Activated CD4-positive, alpha-beta T cell treated with anti-CD3 and anti-CD28 coated beads, Interleukin-10, Interleukin-2, amounts not matched to agents 100 ng/mL and 50 ng/mL, durations not matched to agents 16 hours and 8 hours (primary cell): ENCODE measurements around the gene GOLGB1.
"Not testable (repeated sequence)": the region's sequence is repeated elsewhere in the genome, so short reads cannot be mapped to it uniquely, and the experiment has no call there.

Experiments used
- DNase-seq: peaks from one replicate; pipeline ENCODE4 v3.0.0-alpha.2; 2020

The GOLGB1 gene

DNA sequence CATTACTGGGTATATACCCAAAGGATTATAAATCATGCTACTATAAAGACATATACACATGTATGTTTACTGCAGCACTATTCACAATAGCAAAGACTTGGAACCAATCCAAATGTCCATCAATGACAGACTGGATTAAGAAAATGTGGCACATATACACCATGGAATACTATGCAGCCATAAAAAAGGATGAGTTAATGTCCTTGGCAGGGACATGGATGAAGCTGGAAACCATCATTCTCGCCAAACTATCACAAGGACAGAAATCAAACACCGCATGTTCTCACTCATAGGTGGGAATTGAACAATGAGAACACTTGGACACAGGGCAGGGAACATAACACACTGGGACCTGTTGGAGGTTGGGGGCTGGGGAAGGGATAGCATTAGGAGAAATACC, 6.4 kb downstream of the GOLGB1 start:
- not testable (repeated sequence) for DNase-seq

GRCh38 chr3:121740896-121741295, 8.6 kb downstream of the GOLGB1 start:
- DNase-seq, result no peak

DNA sequence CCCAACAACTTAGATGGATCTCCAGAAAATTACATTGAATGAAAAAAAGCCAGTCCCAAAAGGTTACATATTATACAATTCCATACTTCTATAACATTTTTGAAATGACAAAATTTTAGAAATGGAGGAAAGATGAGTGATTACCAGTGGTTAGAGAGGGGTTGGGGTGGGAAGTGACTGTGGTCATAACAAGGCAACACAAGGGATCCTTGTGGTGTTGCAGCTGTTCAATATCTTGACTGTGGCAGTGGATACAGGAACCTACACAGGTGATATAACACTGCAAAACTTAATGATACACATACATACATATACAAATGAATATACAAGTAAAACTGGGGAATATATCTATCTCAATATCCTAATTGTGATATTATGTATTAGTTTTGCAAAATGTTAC, 9.6 kb downstream of the GOLGB1 start:
- peak; percentile 22 for DNase-seq

- DNase-seq, result no peak
These were observed 11.9 kb downstream of the GOLGB1 start for GRCh38 chr3:121737644-121738043.

DNA sequence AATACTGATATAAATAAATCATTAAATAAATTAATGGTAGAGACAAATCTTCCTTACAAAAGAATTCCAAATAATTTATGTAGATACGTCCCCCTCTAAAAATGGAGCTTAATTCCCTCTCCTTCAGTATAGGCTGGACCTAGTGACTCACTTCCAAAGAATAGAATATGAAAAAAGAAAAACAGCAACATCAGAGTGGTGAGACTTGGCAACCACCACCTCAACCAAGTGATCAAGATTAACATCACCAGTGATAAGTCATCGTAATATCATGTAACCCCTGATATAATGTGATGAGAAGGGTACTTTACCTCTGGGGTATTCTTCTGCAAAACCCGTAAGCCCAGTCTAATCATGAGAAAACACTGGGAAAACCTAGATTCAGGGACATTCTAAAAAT, 13.4 kb downstream of the GOLGB1 start:
- DNase-seq, result peak; percentile 46

- DNase-seq, result peak; percentile 79
These were observed 14.4 kb downstream of the GOLGB1 start for GRCh38 chr3:121735047-121735696.

GRCh38 chr3:121730940-121731687, 18.4 kb downstream of the GOLGB1 start:
- no peak for DNase-seq

DNA sequence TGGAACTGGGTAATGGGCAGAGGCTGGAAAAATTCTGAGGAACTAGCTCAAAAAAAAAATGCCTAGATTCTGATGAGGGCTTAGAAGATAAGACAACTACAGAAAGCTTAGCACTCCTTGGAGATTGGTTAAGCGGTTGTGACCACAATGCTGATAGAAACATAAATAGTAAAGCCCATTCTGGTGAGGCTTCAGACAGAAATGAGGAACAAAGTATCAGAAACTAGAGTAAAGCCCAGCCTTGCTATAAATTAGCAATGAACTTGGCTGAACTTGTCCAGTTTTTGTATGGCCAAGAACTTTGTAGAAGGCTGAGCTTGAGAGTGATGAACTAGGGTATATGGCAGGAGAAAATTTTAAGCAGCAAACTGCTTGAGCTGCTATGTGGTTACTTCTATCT, 25.4 kb downstream of the GOLGB1 start:
- DNase-seq, result no peak

GRCh38 chr3:121723485-121723884, 26.1 kb downstream of the GOLGB1 start:
- DNase-seq, result no peak

GRCh38 chr3:121722411-121722810, 27.1 kb downstream of the GOLGB1 start:
- no peak for DNase-seq

GRCh38 chr3:121720163-121720562, 29.4 kb downstream of the GOLGB1 start:
- DNase-seq, result no peak

DNA sequence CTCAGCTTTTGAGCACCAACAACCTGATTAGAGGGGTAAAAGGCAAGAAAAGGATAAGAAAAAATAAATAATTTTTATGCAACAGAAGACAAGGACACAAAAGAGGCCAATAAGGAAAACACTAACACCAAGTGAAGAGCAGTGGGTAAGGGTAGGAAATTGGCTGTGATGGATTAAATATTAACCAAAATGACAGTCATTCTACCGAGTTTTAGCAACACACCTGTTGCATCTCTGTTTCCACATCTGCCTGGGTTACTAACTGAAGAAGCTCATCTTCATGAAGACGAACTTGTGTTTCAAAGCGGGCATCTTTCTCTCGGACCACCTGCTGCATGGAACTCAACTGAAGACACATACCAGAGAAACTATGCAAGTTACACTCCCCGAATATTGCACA, 30.1 kb downstream of the GOLGB1 start:
- no peak for DNase-seq

DNA sequence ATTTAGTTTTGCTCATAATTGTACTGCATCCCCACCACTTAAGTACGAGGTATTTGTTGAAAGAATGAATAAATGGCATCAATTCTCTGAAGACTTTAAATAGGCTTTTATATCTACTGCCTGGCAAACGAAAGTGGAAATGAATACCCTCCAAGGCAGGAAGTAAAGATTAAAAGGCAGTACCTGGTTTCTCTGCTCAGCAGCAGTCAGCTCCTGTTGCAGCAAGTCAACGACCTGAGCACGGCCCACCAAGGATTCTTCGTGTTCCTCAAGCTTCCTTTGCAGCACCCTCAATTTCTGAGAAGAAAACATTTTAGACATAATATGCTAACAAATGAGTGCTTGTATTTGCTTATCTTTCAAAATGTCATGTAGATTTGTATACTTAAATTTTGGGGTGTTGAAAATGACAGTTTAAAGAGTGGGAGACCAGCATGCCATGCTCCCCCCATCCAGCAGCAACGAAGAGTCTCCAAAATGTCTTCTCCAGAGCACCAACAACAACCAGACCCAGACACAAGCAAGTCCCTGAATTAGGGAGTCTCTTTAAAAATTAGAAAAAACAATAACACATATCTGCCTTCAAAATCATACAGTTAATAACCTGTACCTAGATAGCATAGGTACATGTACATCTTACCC, 31.2 kb downstream of the GOLGB1 start:
- peak; percentile 9 for DNase-seq

GRCh38 chr3:121710347-121710746, 39.2 kb downstream of the GOLGB1 start:
- DNase-seq, result no peak

DNA sequence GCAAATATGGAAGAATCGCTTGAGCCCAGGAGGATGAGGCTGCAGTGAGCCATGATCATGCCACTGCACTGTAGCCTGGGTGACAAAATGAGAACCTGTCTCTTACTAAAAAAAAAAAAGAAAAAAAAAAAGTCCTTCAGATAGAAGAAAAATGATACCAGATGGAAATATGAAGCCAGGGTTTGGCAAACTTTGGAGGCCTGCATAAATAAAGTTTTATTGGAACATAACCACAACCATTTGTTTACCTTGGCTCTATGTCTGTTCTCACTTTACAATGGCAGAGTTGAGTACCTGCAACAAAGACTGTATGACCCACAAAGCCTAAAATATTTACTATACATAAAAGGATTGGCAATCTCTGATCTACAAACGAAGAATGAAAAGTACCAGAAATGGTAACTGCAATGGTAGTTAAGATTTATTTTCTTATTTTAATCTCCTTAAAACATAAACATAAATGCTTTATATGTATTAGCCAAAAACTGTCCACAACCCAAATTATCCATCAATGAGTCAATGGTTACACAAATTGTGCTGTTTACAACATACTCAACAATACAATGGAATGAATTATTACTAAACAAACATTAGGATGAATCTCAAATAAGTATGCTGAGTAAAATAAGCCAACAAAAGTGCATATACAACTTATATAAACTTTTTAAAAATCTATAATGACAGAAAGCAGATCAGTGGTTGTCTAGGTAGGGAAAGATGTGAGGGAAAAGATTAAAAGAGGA, 41.8 kb downstream of the GOLGB1 start:
- no peak for DNase-seq

GRCh38 chr3:121705541-121705940, 44.0 kb downstream of the GOLGB1 start:
- no peak for DNase-seq

GRCh38 chr3:121703973-121704372, 45.6 kb downstream of the GOLGB1 start:
- DNase-seq, result no peak

DNA sequence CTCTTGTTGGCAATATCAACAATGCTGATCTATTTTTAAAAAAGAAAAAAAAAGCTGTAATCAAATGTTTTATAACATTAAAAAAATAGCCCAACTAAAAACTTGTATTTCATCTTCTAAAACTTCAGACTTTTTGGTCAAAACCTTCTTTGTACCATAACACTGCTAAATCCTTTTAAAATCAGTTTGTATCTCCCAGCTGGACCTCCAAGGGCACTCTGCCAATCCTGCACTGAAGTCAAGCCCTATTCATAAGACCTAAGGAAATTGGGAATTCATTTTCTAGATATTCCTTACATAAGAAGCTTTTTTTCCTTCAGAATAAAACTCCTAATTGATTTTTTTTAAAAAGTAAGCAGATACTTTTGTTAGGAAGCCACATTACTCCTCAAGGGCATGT, 50.6 kb downstream of the GOLGB1 start:
- no peak for DNase-seq

DNA sequence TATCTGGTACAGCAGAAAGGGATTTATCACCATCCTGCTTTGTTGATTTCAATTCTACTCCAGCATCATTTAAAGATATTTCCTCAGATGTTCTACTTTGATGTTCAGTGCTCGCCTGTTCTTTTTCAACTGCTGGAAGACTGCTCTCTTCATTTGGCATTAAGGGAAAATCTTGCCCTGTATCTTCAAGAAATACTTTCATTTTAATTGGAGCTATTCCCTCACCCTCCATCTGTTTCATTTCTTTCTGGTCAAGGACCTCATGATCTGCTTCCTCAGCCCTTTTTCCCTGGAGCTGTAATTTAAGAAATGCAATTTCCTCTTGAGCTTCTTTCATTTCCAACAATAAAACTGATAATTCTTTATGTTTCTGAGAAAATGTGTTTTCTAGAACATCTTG, 51.1 kb downstream of the GOLGB1 start:
- no peak for DNase-seq

GRCh38 chr3:121696186-121696585, 53.4 kb downstream of the GOLGB1 start:
- DNase-seq, result no peak

DNA sequence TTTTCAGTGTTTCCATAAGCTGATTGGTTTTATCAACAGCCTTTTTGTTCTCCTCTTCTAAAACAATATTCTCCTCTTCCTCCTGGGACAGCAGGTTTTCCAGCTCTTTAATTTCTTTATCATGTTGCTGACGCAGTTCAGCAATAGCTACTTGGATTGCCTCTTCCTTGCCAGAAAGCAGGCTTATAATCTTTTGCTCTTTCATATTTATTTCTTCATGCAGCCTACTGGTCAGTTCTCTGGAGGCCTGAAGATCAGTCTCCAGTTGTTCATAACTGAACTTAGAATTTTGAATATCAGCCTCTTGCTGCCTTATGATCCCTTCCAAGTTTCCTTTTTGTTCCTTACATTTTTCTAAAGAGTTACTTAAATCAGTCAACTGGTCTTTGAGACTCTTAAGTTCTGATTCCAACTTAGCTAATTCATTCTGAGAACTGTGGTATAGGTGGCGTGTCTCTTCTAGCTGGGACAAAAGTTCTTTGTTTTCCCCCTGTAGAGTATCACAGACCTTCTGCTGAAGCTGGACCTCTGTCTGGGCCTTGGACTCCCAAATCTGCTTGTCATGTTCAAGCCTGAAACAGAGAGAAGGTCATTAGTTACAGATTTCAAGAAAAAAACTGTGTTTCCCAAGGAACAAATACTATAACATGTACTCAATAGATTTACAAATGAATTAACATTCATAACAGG, 57.4 kb downstream of the GOLGB1 start:
- DNase-seq, result no peak

DNA sequence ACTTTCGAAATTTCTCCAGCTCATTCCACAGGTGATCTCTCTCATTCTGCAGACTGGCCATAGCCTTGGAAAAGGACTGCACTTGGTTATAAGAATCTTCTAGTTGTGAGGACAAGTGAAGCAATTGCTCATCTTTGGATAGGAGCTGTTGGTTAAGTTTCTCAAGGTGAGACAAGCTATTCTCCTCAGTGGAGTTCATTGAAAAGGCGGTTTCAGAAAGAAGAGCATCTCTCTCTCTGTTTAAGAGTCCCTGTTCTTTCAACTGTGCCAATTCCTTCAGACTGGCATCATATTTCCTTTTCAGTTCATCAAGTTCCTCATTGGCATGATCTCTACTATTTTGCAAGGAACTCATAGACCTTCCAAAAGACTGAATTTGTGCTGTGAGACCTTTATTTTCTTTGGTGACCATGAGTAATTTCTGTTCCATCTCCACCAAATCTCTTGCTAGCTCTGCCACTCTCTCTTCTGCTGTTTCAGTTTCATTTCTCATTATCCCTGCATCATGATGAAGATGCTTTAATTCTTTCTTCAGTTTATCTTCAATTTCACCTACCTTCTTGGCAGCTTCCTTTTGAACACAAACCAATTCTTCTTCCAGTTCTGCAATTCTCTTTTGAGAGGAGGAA, 58.6 kb downstream of the GOLGB1 start:
- peak; percentile 61 for DNase-seq
